K562 (cell line): ENCODE data around the gene NAA50. TPM values are rescaled to one million over a fixed set of nuclear protein-coding genes. Genes with fewer than 3 reads are reported as not detected.
A peak's percentile ranks its signal among the peaks of the same experiment; 100 is the strongest.

Experiments
- ATAC-seq: fragments of 200-7000 bp; cut with Tn5 transposase; 3 replicates; pipeline ENCODE4 v1.9.1; 2020; ENCODE audit warnings: moderate library complexity
- Bru-seq: library from RNA; stranded (reverse); fragments of 400-500 nt; gene quantifications from one replicate; lab custom pipeline; 2021; lab: Mats Ljungman, UMichigan
- BruChase-seq, 2 experiments: library from RNA; stranded (reverse); fragments of 400-500 nt; gene quantifications; one replicate each; lab custom pipeline; 2021; lab: Mats Ljungman, UMichigan
- BruUV-seq: library from RNA; stranded (reverse); fragments of 400-500 nt; replicated peaks from 2 replicates; lab custom pipeline; 2021; lab: Mats Ljungman, UMichigan
- CTCF ChIA-PET: fragments of 300-600 bp; formaldehyde crosslinking; extraction: SDS; loops from one replicate; lab custom pipeline; 2021; ENCODE audit warnings: low intra/inter-chr PET ratio; lab: Yijun Ruan, JAX
- POLR2A ChIA-PET: fragments of 300-600, 350-650 bp; sonication (Branson Sonifier 250); formaldehyde crosslinking; extraction: SDS; loops from one replicate; lab custom pipeline; 2021; ENCODE audit warnings: antibody characterized with exemption, inconsistent platforms; lab: Yijun Ruan, JAX
- DNase-seq, 4 experiments: peaks; one replicate each; pipeline versions ENCODE4 v3.0.0 to v3.0.0-alpha.2; 2011 to 2018; ENCODE audit warnings: low spot score in 3 of 4, mixed read lengths in 3 of 4; ENCODE audit errors: extremely low read depth in 1 of 4
- FAIRE-seq: peaks from 2 replicates; lab custom pipeline; 2011; peaks lifted over from hg19 to GRCh38; lab: Jason Lieb, UNC
- H2AFZ ChIP-seq: 2 replicates; pipeline ENCODE4 v1.6.0; 2011; ENCODE audit warnings: low read depth, low read length, control low read depth, inconsistent platforms
- H3K27ac ChIP-seq: fragments of 200-600 bp; 3 replicates; pipeline ENCODE4 v1.8.0; 2011; ENCODE audit warnings: low read depth, mild to moderate bottlenecking, control low read depth, inconsistent platforms, low read length, moderate library complexity, mixed read lengths; ENCODE audit errors: extremely low read depth
- H3K27me3 ChIP-seq, 2 experiments: fragments of 300-600 bp in 1 of 2; 2 replicates in 1 of 2; 3 replicates in 1 of 2; pipeline versions ENCODE4 v1.6.0 to v1.8.0; 2011; ENCODE audit warnings: inconsistent platforms in 2 of 2, low read length in 2 of 2, mild to moderate bottlenecking in 1 of 2, mixed read lengths in 1 of 2, moderate library complexity in 1 of 2; ENCODE audit not compliant: control insufficient read depth in 2 of 2, insufficient read depth in 2 of 2
- H3K36me3 ChIP-seq: fragments of 300-600 bp; 3 replicates; pipeline ENCODE4 v1.8.0; 2011; ENCODE audit warnings: mild to moderate bottlenecking, low read length, inconsistent platforms; ENCODE audit not compliant: control insufficient read depth, insufficient read depth
- H3K4me1 ChIP-seq, 2 experiments: fragments of 200-600 bp in 1 of 2; replicated peaks in 1 of 2; 2 replicates in 1 of 2; 3 replicates in 1 of 2; pipeline versions ENCODE4 v1.5.1 to v1.8.0; 2011; ENCODE audit warnings: inconsistent platforms in 2 of 2, low read length in 2 of 2, mild to moderate bottlenecking in 1 of 2, mixed read lengths in 1 of 2, moderate library complexity in 1 of 2; ENCODE audit not compliant: control insufficient read depth in 2 of 2, insufficient read depth in 2 of 2
- H3K4me2 ChIP-seq: 2 replicates; pipeline ENCODE4 v1.6.1; 2011; ENCODE audit warnings: low read length, control low read depth, inconsistent platforms, mixed read lengths; ENCODE audit not compliant: insufficient read depth
- H3K4me3 ChIP-seq: fragments of 200-600 bp; sonication (generic), shearing (Covaris generic); 2 replicates; pipeline ENCODE4 v1.5.1; 2016; ENCODE audit warnings: control low read depth, inconsistent platforms
- H3K79me2 ChIP-seq: fragments of 200-600 bp; 3 replicates; pipeline ENCODE4 v1.8.0; 2011; ENCODE audit warnings: low read length, inconsistent platforms; ENCODE audit not compliant: control insufficient read depth, insufficient read depth
- H3K9ac ChIP-seq, 2 experiments: 2 replicates each; pipeline versions ENCODE4 v1.6.0 to v1.6.1; 2011; ENCODE audit warnings: low read depth in 2 of 2, low read length in 2 of 2, control low read depth in 1 of 2, inconsistent platforms in 1 of 2, mild to moderate bottlenecking in 1 of 2, mixed read lengths in 1 of 2; ENCODE audit not compliant: insufficient read depth in 1 of 2
- H3K9me1 ChIP-seq: one replicate; pipeline ENCODE4 v1.6.0; 2011; ENCODE audit warnings: inconsistent platforms, mild to moderate bottlenecking, low read length, moderate library complexity; ENCODE audit not compliant: control insufficient read depth, insufficient read depth
- H3K9me3 ChIP-seq: replicated peaks from 2 replicates; pipeline ENCODE4 v1.5.1; 2011; ENCODE audit warnings: low read depth, low read length, inconsistent platforms; ENCODE audit not compliant: control insufficient read depth, insufficient read depth
- H4K20me1 ChIP-seq: replicated peaks from 2 replicates; pipeline ENCODE4 v1.6.1; 2011; ENCODE audit warnings: low read length, inconsistent platforms, mixed read lengths; ENCODE audit not compliant: control insufficient read depth, insufficient read depth
- ARID4B ChIP-seq: sonication (generic); formaldehyde crosslinking; IDR thresholded peaks from 2 replicates; pipeline ENCODE4 v1.8.0; 2022; ENCODE audit warnings: mild to moderate bottlenecking, missing genetic modification reagents
- NR2F6 ChIP-seq: fragments of 450-650 bp; formaldehyde crosslinking; IDR thresholded peaks from 2 replicates; pipeline ENCODE4 v1.4.0; 2020; ENCODE audit warnings: mild to moderate bottlenecking
- whole genome bisulfite sequencing: fragments of 100-300 bp; shearing (Covaris generic); methylation state at CpG from one replicate; pipeline ENCODE4 v1.1.6; 2016; ENCODE audit warnings: low coverage, mixed read lengths; ENCODE audit not compliant: insufficient coverage; ENCODE audit errors: missing lambda C conversion rate; 5-methylcytosine and 5-hydroxymethylcytosine counted together
- in situ Hi-C: fragments of 300-500 bp; cut with MboI; formaldehyde crosslinking; loops from 4 replicates; pipeline ENCODE4 v1.15.0; 2018; ENCODE audit warnings: inconsistent platforms, mixed read lengths
- intact Hi-C: fragments of 100-400 bp; cut with micrococcal nuclease; formaldehyde crosslinking; loops from 2 replicates; pipeline ENCODE4 v1.14.2; 2022
- long read RNA-seq, 3 experiments: library from polyadenylated mRNA in 2 of 3; library from RNA in 1 of 3; unstranded in 2 of 3; stranded (forward) in 1 of 3; transcript quantifications; one replicate each; pipeline ENCODE4 v2.0.0, GENCODE V29; 2019 to 2022
- polyA minus RNA-seq, 3 experiments: library from RNA; depleted of rRNA, polyadenylated mRNA; stranded (reverse); fragments of >200 nt; gene quantifications; 2 replicates each; pipeline ENCODE4 v1.2.3, GENCODE V29; 2011
- polyA plus RNA-seq, 8 experiments: library from polyadenylated mRNA; depleted of rRNA in 4 of 8; stranded (reverse) in 5 of 8; unstranded in 3 of 8; fragments of >200 nt; fragmentation: Nextera tagmentation in 2 of 8; fragmentation: Illumina TruSeq in 1 of 8; extraction: Ambion mirVana in 2 of 8; extraction: Trizol in 1 of 8; gene quantifications; 2 replicates each; pipeline versions ENCODE4 v1.2.1 to v1.2.3, GENCODE V29; 2011 to 2014; ENCODE audit warnings: inconsistent platforms in 1 of 8, missing spikeins in 1 of 8
- total RNA-seq, 7 experiments: library from RNA; depleted of rRNA in 6 of 7; stranded (reverse); fragments of >200 nt in 6 of 7; fragmentation: Illumina TruSeq in 2 of 7; extraction: Trizol in 2 of 7; gene quantifications; 2 replicates each; pipeline versions ENCODE4 v1.2.1 to v1.2.3, GENCODE V29; 2011 to 2021; ENCODE audit warnings: low replicate concordance in 1 of 7

Gene NAA50
- 8.5 and 23.5 TPM in 2 replicates for total RNA-seq (2011; cell fraction: chromatin; rRNA removed; ENCODE audit: low replicate concordance)
- 3.6 and 4.8 TPM in 2 replicates for total RNA-seq (2011; cell fraction: nucleolus; rRNA removed)
- total RNA-seq (2011; cell fraction: nucleoplasm; rRNA removed), result 9.6 and 23.1 TPM in 2 replicates
- total RNA-seq (2014; rRNA removed) (301 and 342 TPM in 2 replicates), total RNA-seq (2014; rRNA removed; fragmentation: Illumina TruSeq; extraction: Trizol) (112 and 137 TPM in 2 replicates), total RNA-seq (2015; rRNA removed; fragmentation: Illumina TruSeq; extraction: Trizol) (97.2 and 99.8 TPM in 2 replicates), total RNA-seq (2021) (144 and 147 TPM in 2 replicates), polyA plus RNA-seq (2011; rRNA removed) (60.4 and 81.8 TPM in 2 replicates), polyA plus RNA-seq (2014; fragmentation: Illumina TruSeq; extraction: Trizol) (142 and 144 TPM in 2 replicates), polyA plus RNA-seq (2014; fragmentation: Nextera tagmentation; extraction: Ambion mirVana) (10 to 100 TPM; 40.0 to 58.6 TPM), polyA plus RNA-seq (2014; rRNA removed) (112 and 120 TPM in 2 replicates), polyA minus RNA-seq (2011; rRNA and poly(A)+ RNA removed) (92.5 and 112 TPM in 2 replicates), Bru-seq, nascent RNA (percentile 95 among the genes with signal in this experiment), BruChase-seq, experiment 1, labeled RNA remaining after a 2-hour chase (percentile 97 among the genes with signal in this experiment), BruChase-seq, experiment 2, labeled RNA remaining after a 6-hour chase (percentile 98 among the genes with signal in this experiment)
- 31.6 and 68.5 TPM in 2 replicates for polyA plus RNA-seq (2011; cell fraction: cytosol; rRNA removed)
- 17.3 and 23.6 TPM in 2 replicates for polyA plus RNA-seq (2011; cell fraction: nucleus; rRNA removed)
- 69.4 and 132 TPM in 2 replicates for polyA plus RNA-seq (2012)
- 39.0 and 60.6 TPM in 2 replicates for polyA minus RNA-seq (2011; cell fraction: cytosol; rRNA and poly(A)+ RNA removed)
- polyA minus RNA-seq (2011; cell fraction: nucleus; rRNA and poly(A)+ RNA removed), result 15.3 and 15.8 TPM in 2 replicates
- long read RNA-seq, experiment 1, full-length matches to known transcripts, result 530 of 646 reads
- long read RNA-seq, experiment 1, partial matches to known transcripts, result 13 of 646 reads
- long read RNA-seq, experiment 1, other reads (novel, unspliced or antisense), result 103 of 646 reads
- long read RNA-seq, experiment 2, full-length matches to known transcripts, result 40 of 180 reads
- long read RNA-seq, experiment 2, partial matches to known transcripts, result 5 of 180 reads
- long read RNA-seq, experiment 2, other reads (novel, unspliced or antisense), result 135 of 180 reads
- long read RNA-seq, experiment 3, full-length matches to known transcripts, result 92 of 99 reads
- long read RNA-seq, experiment 3, partial matches to known transcripts, result 1 of 99 reads
- long read RNA-seq, experiment 3, other reads (novel, unspliced or antisense), result 6 of 99 reads

GRCh38 chr3:113745756-113746547 lies at the start of gene NAA50:
Gene NAA50 (minus strand): TSS chr3:113746249. CDS start chr3:113745949, 300 bp downstream.
- H3K27me3 ChIP-seq, result no peaks in the 10 kb centered on the region
- H3K4me1 ChIP-seq, result peaks cover 6 to 11% of the 10 kb centered on the region in 2 experiments
- CTCF ChIA-PET, result interaction anchor here (0.7 kb wide), 1 partner anchor 251 kb away, joined by 3 read pairs; no protein-coding TSS in a partner anchor
- no TSS peak for BruUV-seq
- peak within 1 kb of the TSS; percentile 93 for H2AFZ ChIP-seq
- peaks cover 20% of the 10 kb centered on the region; the same call in 1 of the 3 replicates for H3K36me3 ChIP-seq
- intact Hi-C loops, result loop anchor here (2.0 to 5.0 kb wide), 3 partner anchors 49 to 249 kb away; partner anchors contain the start of gene USF3
- ATAC-seq (peak; percentile 72), DNase-seq (peak; percentile 81 to 92 (median 85)), FAIRE-seq (peak; percentile 11)
- in situ Hi-C loops, result no loop called here
- peak within 1 kb of the TSS; percentile 93 to 95 for H3K9ac ChIP-seq
- H3K9me1 ChIP-seq, result no peaks in the 10 kb centered on the region
- peak within 1 kb of the TSS; percentile 96 for H3K4me2 ChIP-seq
- H3K79me2 ChIP-seq, result peaks cover 92% of the 10 kb centered on the region
- H3K27ac ChIP-seq, result peak within 1 kb of the TSS; percentile 98
- WGBS, result 1% methylated on average over 34 of the region's 72 CpGs
- POLR2A ChIA-PET, result interaction anchor here (1.3 to 1.5 kb wide), 2 partner anchors 10 to 11 kb away, joined by 4 read pairs; no protein-coding TSS in a partner anchor
- no peaks in the 10 kb centered on the region for H3K9me3 ChIP-seq
- H3K4me3 ChIP-seq, result peak within 1 kb of the TSS; percentile 90
- peaks cover 9% of the 10 kb centered on the region; the same call in 1 of the 2 replicates for H4K20me1 ChIP-seq
- 0 out of 2 replicates have a peak, but pooled peaks have one; percentile 19 for TF ChIP-seq ARID4B (CRISPR knock-in tag)
- TF ChIP-seq NR2F6, result no peak
